EL (cell line): ENCODE data around the gene IFNA6.
A peak's percentile ranks its signal among the peaks of the same experiment; 100 is the strongest.
"Not testable (repeated sequence)": the region's sequence is repeated elsewhere in the genome, so short reads cannot be mapped to it uniquely, and the experiment has no call there.

Experiments used
- DNase-seq: peaks from one replicate; pipeline ENCODE4 v3.0.0-alpha.2; 2016

Gene IFNA6

DNA sequence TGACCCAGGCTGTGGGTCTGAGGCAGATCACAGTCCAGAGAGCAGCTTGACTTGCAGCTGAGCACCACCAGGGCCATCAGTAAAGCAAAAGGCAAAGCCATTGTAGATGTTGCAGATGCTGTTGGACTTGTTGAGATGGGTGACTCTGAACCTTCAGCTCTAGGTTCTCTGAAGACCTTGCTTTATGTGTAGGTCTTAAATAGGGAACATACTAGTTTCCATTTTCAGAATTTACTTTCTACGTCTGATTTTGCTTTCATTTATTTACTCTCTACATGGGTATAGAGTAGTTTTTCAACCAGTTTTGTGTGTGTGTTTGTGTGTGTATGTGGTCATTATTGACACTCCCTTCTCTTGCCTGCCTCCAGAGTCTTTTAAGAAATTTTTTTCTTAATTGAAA is at the start of gene IFNA6:
IFNA6 (minus strand) TSS at position 101 of the 400 bp plus-strand sequence; CDS start at position 101, 0 bp downstream.
- DNase-seq, result no peak

GRCh38 chr9:21399956-21400355 is 49.3 kb upstream of the IFNA6 start:
- DNase-seq, result no peak

GRCh38 chr9:21398955-21399489 is 48.3 kb upstream of the IFNA6 start:
- DNase-seq, result no peak

DNA sequence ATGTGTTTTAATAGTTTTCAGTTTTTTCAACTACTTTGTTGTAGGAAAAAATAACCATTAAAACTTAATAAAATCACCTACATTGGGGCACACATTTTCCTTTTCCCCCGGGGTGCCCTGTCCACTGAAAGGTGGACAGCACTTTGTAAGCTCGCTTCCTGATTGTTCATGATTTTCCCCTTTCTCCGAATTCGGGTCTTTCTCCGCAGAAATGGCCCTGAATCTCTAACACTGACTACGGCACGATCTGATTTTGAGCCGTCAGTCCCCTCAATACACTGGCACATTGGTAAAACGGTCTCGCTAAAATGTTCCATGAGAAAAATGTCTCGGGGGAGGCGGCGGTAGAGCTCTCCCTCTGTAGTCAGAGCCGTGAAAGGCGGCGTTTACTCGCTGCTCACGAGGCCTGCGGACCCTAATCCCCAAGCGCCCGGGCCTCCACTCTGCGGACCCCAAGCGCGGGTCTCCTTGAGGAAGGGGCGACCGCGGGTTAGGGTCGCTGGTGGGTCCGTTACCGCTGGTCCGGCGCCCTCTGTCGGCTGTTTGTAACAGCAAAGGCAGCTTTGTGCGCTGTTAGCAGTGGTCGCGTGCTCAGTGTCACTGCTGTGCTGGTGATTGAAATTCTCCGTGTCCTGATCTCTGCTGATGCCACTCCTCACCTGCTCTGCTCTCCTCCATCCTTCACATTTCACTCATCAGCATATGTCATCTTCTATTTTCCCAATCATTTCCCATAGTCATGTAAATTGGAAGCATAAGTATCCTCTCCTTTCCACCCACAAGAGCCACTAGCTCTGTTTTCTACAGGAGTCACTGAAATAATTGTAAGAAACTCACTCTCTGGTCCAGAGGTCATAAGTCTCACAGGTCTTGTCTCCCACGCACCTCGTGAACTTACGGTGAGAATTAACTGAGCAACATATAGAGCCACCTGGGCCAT is 45.4 kb upstream of the IFNA6 start:
- peak; percentile 27 for DNase-seq

- peak; percentile 13 for DNase-seq
These were observed 41.6 kb upstream of the IFNA6 start for GRCh38 chr9:21392270-21392669.

GRCh38 chr9:21385131-21385670 is 34.5 kb upstream of the IFNA6 start, which contains the start of gene IFNA2:
Gene IFNA2, minus strand, starts transcription at chr9:21385398. Its CDS starts 69 bp downstream, at chr9:21385329.
- DNase-seq, result no peak

- DNase-seq, result no peak
These were observed 32.9 kb upstream of the IFNA6 start for GRCh38 chr9:21383627-21384026.

- no peak for DNase-seq
These were observed 31.0 kb upstream of the IFNA6 start for GRCh38 chr9:21381448-21382339.

DNA sequence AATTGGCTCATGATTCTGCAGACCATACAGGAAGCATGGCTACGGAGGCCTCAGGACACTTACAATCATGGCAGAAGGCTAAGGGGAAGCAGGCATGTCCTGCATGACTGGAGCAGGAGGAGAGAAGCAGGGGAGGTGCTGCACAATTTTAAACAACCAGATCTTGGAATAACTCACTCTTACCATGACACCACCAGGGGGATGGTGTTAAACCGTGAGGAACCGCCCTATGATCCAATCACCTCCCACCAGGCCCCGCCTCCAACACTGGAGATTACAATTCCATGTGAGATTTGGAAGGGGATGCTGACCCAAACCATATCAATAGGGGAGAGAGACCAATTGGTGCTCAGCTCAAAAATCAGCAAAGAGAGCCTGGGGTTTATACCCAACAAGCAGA is 20.8 kb upstream of the IFNA6 start:
- not testable (repeated sequence) for DNase-seq

- no peak for DNase-seq
These were observed 17.3 kb upstream of the IFNA6 start, which contains the start of gene IFNA13 for GRCh38 chr9:21367957-21368356. Gene IFNA13, minus strand, starts transcription at chr9:21368057. Its CDS starts 47 bp downstream, at chr9:21368010.

DNA sequence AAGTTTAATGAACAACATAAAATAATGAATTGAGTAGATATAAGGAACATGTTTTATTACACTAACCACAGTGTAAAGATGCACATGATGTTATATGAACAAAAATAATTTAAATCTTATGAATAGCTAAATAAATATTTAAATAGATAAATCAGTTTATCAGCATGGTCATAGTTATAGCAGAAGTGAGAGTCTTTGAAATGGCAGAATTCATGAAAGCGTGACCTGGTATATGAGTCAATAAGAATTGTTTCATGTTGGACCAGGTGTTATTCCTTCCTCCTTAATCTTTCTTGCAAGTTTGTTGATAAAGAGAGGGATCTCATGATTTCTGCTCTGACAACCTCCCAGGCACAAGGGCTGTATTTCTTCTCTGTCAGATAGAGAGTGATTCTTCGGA is 16.5 kb upstream of the IFNA6 start:
- DNase-seq, result not testable (repeated sequence)

DNA sequence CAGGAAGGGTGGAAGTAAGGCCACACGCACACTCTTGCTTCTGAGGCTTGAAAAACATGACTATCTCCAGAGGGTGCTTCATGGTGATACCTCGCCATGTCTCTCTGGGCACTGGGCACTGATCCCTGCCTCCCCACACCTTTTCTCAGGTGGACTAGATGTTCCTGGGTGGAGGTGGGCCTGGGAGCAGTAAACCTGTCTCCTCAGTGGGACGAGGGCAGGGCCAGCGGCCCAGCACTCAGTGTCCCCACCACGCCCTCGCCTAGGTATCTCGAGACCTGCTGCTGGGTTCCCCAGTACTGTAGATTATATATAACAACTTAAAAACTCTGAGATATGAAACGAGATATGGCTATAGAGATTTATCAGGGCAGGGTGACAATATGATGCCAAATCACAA is 11.6 kb upstream of the IFNA6 start:
- no peak for DNase-seq

DNA sequence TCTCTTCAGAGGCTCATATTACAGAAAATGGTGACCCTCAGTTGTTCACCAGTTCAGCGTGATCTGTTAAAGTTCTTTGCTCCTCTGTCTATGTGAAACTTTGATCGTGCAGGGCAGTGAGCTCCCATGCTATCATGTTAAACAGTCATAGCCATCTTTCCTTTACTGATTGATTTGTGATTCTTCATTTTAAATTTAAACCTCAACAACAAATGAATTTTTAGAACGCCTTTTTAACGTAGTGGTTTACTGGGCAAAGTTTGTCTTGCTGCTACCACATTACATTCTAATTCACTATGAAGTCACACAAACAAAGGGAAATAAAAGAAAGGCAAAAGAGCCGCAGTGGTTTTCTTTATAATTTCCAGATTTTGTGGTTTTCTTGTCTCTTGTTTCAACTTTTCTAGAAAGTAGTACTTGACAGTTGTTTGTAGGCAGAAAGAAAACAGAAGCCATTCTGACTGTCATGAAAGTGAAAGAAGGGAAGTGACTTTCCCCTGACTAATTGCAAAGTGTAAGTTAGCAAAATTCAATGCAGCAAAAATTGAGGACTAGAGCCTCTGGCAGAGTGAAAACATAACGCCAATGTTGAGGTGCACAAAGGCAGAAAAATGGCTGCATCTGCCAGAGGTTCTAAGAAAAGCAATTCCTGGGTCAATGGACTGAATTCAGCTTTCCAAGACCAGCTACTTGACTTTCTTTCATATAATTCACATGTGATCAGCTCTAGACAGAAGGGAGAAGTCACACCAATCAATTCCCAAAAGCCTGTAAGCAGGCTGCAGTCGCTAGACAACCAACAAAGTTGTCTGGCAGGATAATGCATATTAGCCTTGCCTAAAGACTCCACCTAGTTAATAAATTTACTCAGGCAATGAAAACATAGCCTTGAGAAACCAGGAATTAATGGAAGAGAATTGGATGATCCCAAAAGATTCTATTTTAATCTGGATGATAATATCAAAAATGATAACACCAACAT is 7.1 kb upstream of the IFNA6 start:
- DNase-seq, result no peak

GRCh38 chr9:21348430-21348970 is 2.2 kb downstream of the IFNA6 start:
- no peak for DNase-seq

GRCh38 chr9:21340735-21341134 is 10.0 kb downstream of the IFNA6 start:
- DNase-seq, result no peak

- DNase-seq, result no peak
These were observed 14.2 kb downstream of the IFNA6 start for GRCh38 chr9:21336457-21336856.

GRCh38 chr9:21334701-21335632 is 15.7 kb downstream of the IFNA6 start, which contains the start of gene KLHL9:
Gene KLHL9, minus strand, starts transcription at chr9:21335404. Its CDS starts 545 bp downstream, at chr9:21334859.
- DNase-seq, result peak; percentile 91

DNA sequence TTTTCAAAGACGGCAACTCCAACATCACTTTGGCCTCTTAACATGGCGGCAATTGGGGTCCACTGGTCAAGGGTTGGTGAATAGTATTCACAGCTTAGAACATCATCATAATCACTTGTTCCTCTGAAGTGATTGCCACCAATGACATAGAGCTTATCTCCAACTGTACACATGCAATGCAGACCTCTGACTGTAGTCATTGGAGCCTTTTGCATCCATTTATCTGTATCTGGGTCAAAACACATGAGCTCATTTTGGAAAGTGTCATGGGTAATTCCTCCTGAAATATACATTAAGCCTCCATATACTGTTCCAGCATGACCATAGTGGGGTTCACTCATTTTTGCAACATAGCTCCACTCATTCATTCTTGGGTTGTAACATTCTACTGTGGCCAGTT is 17.5 kb downstream of the IFNA6 start:
- no peak for DNase-seq

DNA sequence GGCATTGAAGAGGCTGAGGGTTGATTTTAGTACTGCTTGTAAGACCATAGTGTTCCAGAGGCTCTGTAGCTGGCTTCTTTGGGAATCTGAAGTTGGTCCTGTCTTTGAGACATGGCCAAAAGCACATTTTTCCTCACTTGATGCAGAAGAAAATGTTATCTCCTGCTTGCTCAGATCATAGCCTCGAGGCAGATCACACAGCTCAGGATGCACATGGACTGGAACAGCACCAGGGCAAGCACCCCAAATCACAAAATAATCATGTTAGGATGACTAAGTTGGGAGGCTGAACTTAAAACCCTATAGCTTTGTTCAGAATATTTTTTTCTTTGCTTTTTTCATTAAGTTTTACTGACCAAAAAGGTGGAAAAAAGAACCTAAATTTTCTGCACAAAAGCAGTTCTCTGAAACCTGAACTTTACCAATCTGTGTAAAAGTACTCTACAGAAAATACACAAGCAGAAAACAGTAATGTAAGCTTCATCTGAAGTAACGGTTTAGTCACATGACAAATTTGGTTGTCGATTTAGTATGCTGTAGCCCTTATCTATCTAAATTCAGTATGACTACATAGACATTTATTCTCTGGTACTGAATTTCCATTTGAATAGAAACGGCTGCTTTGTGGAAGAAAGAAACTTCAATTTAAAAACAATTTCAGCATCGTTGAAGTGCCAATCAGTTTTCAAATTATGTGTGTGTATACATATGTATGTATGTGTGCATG is 18.8 kb downstream of the IFNA6 start:
- peak; percentile 48 for DNase-seq
